Aorta (tissue), 5 donors: ENCODE measurements around the gene ZXDC. TPM values are rescaled to one million over a fixed set of nuclear protein-coding genes. Genes with fewer than 3 reads are reported as not detected.

Experiments used
- ATAC-seq: fragments of 200-7000 bp; cut with Tn5 transposase; one replicate; pipeline ENCODE4 v1.9.1; 2022; ENCODE audit warnings: moderate library complexity; ENCODE audit not compliant: low FRiP score
- DNase-seq, 2 donors: peaks; one replicate each; pipeline ENCODE4 v3.0.0-alpha.2; 2020
- H3K27ac ChIP-seq, 2 donors: one replicate each; pipeline ENCODE4 v1.5.1; 2013; ENCODE audit warnings: low read length in 2 of 2, mild to moderate bottlenecking in 2 of 2, moderate library complexity in 2 of 2, control low read depth in 1 of 2, inconsistent platforms in 1 of 2, low read depth in 1 of 2
- H3K27me3 ChIP-seq, 2 donors: one replicate each; pipeline ENCODE4 v1.6.1; 2013; ENCODE audit warnings: control low read depth in 1 of 2, low read length in 1 of 2, mild to moderate bottlenecking in 1 of 2, moderate library complexity in 1 of 2; ENCODE audit not compliant: insufficient read depth in 2 of 2, control insufficient read depth in 1 of 2
- H3K36me3 ChIP-seq, 2 donors: one replicate each; pipeline ENCODE4 v1.6.1; 2013; ENCODE audit warnings: control low read depth in 1 of 2, low read length in 1 of 2, mild to moderate bottlenecking in 1 of 2; ENCODE audit not compliant: insufficient read depth in 2 of 2, control insufficient read depth in 1 of 2
- H3K4me1 ChIP-seq, 2 donors: one replicate each; pipeline ENCODE4 v1.6.1; 2013; ENCODE audit warnings: low read length in 2 of 2, control low read depth in 1 of 2, mild to moderate bottlenecking in 1 of 2, moderate library complexity in 1 of 2; ENCODE audit not compliant: insufficient read depth in 2 of 2, control insufficient read depth in 1 of 2
- H3K4me3 ChIP-seq, 2 donors: one replicate each; pipeline ENCODE4 v1.5.1; 2013; ENCODE audit warnings: low read length in 2 of 2, control low read depth in 1 of 2, mild to moderate bottlenecking in 1 of 2
- H3K9me3 ChIP-seq: one replicate; pipeline ENCODE4 v1.6.1; 2013; ENCODE audit warnings: mild to moderate bottlenecking, low read length; ENCODE audit not compliant: control insufficient read depth
- WGBS, 2 donors: extraction: QIAGEN DNeasy Blood & Tissue Kit; methylation state at CpG; one replicate each; pipeline ENCODE4 v1.1.7; 2013; 5-methylcytosine and 5-hydroxymethylcytosine counted together
- intact Hi-C, 2 donors: fragments of 100-400 bp; cut with DNase I; formaldehyde crosslinking; loops; one replicate each; pipeline versions ENCODE4 v1.14.2 to v1.15.0; 2022
- polyA plus RNA-seq, 2 donors: library from polyadenylated mRNA; stranded (reverse); fragments of 200-250 nt; gene quantifications; one replicate each; pipeline ENCODE4 v1.2.3, GENCODE V29; 2013
- total RNA-seq, 2 donors: library from RNA; stranded (reverse); fragmentation: NEBNext Ultra II Directional; extraction: Animal tissue kit (Norgen Biotek cat#: 25700); gene quantifications; one replicate each; pipeline ENCODE4 v1.2.1, GENCODE V29; 2021
- donor health status: healthy with polysubstance abuse.
- donor health status: Bipolar disorder and iron deficiency.
- donor health status: DM: no; HTN: no; CAD: no.
- donor health status: DM: no; HTN: no; CAD: no.
- donor health status: DM: yes; HTN: yes; CAD: no.

ZXDC gene
- total and polyA plus RNA-seq, 4 donors, result 4.4 to 37.5 (median 25.8) TPM

DNA sequence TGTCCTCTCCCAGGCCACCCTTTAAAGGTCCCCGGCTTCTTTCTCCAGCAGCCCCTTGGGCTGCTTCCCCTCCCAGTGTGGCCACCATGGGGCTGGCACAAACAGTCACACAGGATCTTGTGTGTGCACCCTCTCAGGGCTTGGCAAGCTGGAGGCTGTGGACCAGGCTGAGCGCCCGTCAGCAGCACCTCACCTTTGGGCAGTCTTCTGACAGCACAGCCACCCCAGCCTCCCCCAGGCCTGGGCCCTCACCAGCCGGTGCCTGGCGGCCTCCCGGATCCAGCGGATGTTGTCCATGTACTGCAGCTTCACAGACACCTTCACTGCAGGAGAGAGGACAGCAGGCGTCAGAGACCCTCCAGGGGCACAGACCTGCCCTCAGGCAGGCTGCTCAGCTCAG, 20.1 kb upstream of the ZXDC start:
- WGBS, 2 donors, result 97 to 98% methylated on average over 8 of the region's 8 CpGs
- no peak overlapping the region for H3K4me3 ChIP-seq

DNA sequence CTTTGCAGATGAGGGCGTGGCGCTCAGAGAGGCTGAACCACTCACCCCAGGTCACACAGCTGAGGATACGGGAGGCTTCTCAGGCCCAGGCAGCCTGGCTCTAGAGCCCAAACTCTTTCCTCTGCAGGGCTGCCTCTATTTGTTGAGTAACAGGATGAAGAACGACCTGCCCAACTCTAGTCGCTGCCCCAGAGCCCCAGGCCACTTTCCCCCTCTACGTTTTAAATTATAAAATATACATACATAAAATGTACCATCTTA, 19.2 kb upstream of the ZXDC start:
- 91 to 92% methylated on average over 6 of the region's 6 CpGs for WGBS, 2 donors
- Histone ChIP-seq H3K27me3 (no peaks in the 10 kb centered on the region), H3K4me1 (no peaks in the 10 kb centered on the region), H3K27ac (no peak overlapping the region), H3K36me3 (no peaks in the 10 kb centered on the region), H3K4me3 (no peak overlapping the region), H3K9me3 (no peaks in the 10 kb centered on the region)
- DNase-seq (no peak), ATAC-seq (no peak)
- intact Hi-C loops, result no loop called here

More for the DNA sequence above, 20.1 kb upstream of the ZXDC start:
- no peaks in the 10 kb centered on the region for H3K36me3 ChIP-seq
- DNase-seq (no peak), ATAC-seq (no peak)
- intact Hi-C loops, result no loop called here
- H3K4me1 ChIP-seq, result no peaks in the 10 kb centered on the region
- H3K27me3 ChIP-seq, result no peaks in the 10 kb centered on the region
- no peaks in the 10 kb centered on the region for H3K9me3 ChIP-seq
- H3K27ac ChIP-seq, result no peak overlapping the region

DNA sequence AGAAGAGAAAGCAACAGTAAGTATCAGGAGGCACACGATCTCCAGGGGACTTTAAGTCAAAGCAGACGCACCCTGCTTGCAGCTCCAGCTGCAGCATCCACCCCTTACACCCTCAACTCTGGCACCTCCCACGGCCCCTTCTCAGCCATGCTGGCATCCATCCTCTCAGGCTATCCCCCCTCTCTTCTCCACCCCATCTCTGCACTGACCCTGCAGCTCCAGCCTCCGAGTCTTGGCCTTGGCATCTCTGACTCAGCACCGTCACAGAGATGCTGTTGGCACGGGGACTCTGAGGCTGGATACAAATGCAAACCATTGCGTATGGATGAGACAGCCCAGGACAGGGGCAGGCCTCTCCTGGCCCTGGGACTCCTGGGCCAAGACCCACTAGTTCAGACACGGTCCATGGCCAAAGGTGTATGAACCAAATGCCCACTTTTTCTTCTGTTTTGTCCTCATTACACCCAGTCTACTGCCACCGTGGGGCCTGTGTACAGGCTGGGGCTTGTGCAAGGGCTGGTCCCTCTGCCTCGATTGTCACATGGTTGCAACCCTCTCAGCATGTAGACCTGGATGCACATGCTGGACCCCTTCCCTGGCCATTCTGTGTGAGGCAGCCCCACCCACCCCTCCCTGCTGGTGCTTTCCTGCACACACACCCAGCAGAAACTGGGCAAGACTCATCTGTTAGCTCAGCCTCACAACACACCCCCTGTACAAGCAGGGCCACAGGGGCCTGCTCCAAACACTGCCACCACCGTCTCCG, 18.7 kb upstream of the ZXDC start:
- no peaks in the 10 kb centered on the region for H3K4me1 ChIP-seq
- DNase-seq, result no peak
- no peak for ATAC-seq
- WGBS, 2 donors, result 34 to 38% methylated on average over 12 of the region's 12 CpGs
- no peak overlapping the region for H3K27ac ChIP-seq
- intact Hi-C loops, result no loop called here
- H3K36me3 ChIP-seq, result no peaks in the 10 kb centered on the region
- no peaks in the 10 kb centered on the region for H3K9me3 ChIP-seq
- no peaks in the 10 kb centered on the region for H3K27me3 ChIP-seq
- no peak overlapping the region for H3K4me3 ChIP-seq

DNA sequence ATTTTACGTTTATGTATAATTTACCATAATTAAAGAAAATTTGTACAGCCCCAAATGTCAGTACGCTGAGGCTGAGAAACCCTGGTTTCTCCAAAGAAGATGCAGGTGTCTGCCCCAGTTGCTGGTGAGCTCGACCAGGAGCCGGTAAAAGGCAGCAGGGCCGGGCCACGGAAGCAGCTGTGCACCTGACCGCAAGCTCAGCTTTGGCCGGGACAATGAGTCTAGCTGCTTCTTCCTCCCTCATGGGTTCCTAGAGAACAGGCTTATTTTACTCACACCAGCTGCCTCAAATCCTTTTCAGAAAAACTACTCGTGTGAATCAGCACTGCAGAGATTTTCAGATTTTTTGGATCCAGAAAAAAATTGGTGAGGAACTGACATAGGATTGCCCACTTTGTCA, 18.0 kb upstream of the ZXDC start:
- H3K4me3 ChIP-seq, result no peak overlapping the region
- DNase-seq (no peak), ATAC-seq (no peak)
- intact Hi-C loops, result no loop called here
- WGBS, 2 donors, result 80 to 82% methylated on average over 9 of the region's 9 CpGs
- no peaks in the 10 kb centered on the region for H3K9me3 ChIP-seq
- no peak overlapping the region for H3K27ac ChIP-seq
- H3K36me3 ChIP-seq, result no peaks in the 10 kb centered on the region
- H3K4me1 ChIP-seq, result no peaks in the 10 kb centered on the region
- H3K27me3 ChIP-seq, result no peaks in the 10 kb centered on the region

DNA sequence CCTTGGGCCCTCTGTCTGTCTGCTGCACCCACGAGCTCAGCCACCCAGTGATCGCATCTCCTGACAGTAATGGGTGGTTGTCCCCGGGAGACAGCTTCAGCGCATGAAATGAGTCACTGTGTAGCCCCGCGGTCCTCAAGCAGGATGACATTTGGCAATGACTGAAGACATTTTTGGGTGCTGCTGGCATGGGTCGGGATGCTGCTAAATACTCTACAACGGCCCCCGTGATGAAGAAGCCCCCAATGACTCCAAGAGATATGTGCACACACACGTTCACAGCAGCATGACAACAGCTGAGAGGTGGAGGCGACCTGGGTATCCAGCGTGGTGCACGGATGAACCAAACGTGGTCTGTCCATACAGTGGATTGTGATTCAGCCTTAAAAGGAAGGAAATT, 17.4 kb upstream of the ZXDC start:
- Histone ChIP-seq H3K4me1 (no peaks in the 10 kb centered on the region), H3K27ac (no peak overlapping the region), H3K4me3 (no peak overlapping the region), H3K27me3 (no peaks in the 10 kb centered on the region), H3K36me3 (no peaks in the 10 kb centered on the region), H3K9me3 (no peaks in the 10 kb centered on the region)
- ATAC-seq, result no peak
- intact Hi-C loops, result no loop called here
- DNase-seq, result no peak
- WGBS, 2 donors, result 86 to 91% methylated on average over 14 of the region's 14 CpGs

DNA sequence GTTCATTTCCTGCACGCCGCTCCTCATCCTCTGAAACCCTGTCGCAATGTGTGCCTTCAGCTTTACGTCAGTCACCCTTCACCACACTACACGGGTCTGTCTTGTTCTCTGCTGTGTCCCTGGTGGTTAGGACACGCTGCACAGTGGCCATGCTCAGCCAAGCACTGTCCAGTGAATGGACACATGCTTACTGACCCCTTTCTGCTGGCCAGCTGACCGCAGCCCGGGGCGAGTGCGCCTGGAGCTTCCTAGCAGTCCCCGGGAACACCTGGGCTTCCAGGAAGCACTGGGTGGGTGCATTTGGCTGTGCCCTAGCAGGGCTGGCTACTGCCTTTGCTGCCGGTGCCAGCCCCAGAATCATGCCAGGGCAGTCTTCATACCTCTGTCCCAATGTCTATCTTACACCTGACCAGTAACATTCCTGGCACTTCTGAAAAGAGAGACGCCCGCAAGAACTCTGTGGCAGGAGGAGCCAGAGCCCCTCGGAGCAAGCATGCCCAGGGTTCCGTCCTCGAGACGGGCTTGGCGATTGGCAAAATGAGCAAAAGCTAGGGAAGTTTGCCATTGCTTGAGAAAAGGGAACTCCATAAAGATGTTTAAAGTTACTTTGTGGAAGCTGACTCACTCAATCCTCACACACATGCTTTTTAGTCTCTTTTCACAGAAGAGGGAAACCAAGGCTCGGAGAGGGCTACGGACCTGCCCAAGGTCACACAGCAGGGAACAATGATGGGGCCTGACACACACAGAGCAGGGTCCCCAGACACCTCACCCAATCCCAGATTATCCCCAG, 15.7 kb upstream of the ZXDC start:
- Histone ChIP-seq H3K4me3 (no peak overlapping the region), H3K27me3 (no peaks in the 10 kb centered on the region), H3K9me3 (no peaks in the 10 kb centered on the region), H3K4me1 (no peaks in the 10 kb centered on the region), H3K27ac (no peak overlapping the region), H3K36me3 (no peaks in the 10 kb centered on the region)
- 88 to 90% methylated on average over 21 of the region's 21 CpGs for WGBS, 2 donors
- DNase-seq, result no peak
- intact Hi-C loops, result no loop called here
- no peak for ATAC-seq

DNA sequence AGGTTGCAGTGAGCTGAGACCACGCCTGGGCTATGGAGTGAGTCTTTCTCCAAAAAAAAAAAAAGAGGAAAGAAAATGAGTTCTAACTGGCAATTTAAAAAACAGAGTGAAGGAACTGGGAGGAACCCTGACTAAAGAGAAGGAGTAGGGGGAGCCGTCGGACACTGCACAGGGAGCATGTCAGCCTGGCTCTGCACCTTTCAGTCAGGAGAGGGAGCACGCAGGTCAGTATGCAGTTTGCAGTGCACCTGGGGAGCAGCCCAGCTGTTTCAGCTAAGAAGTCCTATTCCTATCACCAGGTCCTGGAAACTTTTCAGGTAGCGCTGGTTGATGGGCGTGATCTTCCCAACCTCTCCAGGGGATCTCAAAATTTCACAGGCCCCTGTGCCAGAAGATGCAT, 14.9 kb upstream of the ZXDC start:
- no peak overlapping the region for H3K4me3 ChIP-seq
- WGBS, 2 donors, result 90 to 91% methylated on average over 6 of the region's 6 CpGs
- intact Hi-C loops, result no loop called here
- no peaks in the 10 kb centered on the region for H3K27me3 ChIP-seq
- DNase-seq (no peak), ATAC-seq (no peak)
- H3K9me3 ChIP-seq, result no peaks in the 10 kb centered on the region
- H3K4me1 ChIP-seq, result no peaks in the 10 kb centered on the region
- no peaks in the 10 kb centered on the region for H3K36me3 ChIP-seq
- no peak overlapping the region for H3K27ac ChIP-seq

DNA sequence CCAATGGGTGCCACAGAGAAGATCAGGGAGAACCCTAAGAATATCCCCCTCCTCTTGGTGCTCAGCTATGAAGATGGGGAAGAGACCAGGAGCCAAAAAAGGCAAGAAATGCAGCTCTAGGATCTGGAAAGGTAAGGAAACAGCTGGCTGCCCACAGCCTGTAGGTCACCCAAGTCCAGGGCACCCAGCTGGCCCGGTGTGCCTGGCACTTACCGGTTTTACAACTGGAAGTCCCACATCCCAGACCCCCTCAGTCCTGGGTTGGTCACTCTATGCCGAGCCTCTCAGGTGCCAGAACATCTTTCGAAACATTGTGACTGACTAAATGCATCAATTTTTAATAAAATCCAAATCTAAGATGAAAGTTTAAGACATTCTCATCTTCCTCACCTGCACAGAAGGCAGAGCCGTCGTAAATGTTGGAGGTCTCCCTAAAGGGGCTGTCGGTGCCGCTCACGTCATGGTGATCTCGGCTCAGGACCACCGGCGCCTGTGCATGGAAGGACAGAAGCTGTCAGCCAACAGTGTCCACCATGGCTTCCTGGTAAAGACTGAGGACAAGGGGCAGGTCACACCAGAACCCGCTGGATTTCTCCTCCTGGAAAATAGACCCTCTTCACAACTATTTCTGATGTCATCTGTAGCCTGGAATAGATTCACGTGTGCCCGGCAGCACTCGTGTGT, 13.3 kb upstream of the ZXDC start:
- Histone ChIP-seq H3K4me3 (no peak overlapping the region), H3K4me1 (no peaks in the 10 kb centered on the region), H3K36me3 (no peaks in the 10 kb centered on the region), H3K9me3 (no peaks in the 10 kb centered on the region), H3K27me3 (no peaks in the 10 kb centered on the region), H3K27ac (no peak overlapping the region)
- intact Hi-C loops, result no loop called here
- DNase-seq, result no peak
- 92% methylated on average over 16 of the region's 16 CpGs for WGBS, 2 donors
- no peak for ATAC-seq

DNA sequence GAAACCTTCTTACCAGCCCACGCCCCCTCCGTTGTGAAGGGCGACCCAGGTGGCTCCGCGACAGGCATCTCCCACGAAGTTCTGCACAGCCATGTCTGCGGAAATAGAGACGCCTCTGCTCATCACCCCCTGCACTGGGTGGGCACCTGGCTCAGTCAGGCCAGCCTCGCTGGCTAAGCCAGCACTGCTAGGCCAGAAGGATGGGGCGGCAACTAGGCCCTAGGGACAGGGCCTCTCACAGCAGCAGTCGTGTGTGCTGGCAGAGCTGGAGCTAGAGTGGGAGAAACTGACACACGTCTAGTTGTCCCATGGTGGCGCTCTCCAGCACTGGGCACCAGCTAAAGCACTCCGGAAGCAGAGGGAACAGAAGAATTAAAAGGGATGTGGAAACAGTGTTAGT, 12.5 kb upstream of the ZXDC start:
- no peak for DNase-seq
- no peak overlapping the region for H3K4me3 ChIP-seq
- WGBS, 2 donors, result 87 to 88% methylated on average over 14 of the region's 14 CpGs
- ATAC-seq, result no peak
- H3K27me3 ChIP-seq, result no peaks in the 10 kb centered on the region
- no peak overlapping the region for H3K27ac ChIP-seq
- H3K9me3 ChIP-seq, result no peaks in the 10 kb centered on the region
- intact Hi-C loops, result no loop called here
- H3K36me3 ChIP-seq, result no peaks in the 10 kb centered on the region
- H3K4me1 ChIP-seq, result no peaks in the 10 kb centered on the region
